Lung (tissue), 12 donors: Measurements from ENCODE around the gene THOC2. TPM values are rescaled to one million over a fixed set of nuclear protein-coding genes. Genes with fewer than 3 reads are reported as not detected.
"Not testable (repeated sequence)": the region's sequence is repeated elsewhere in the genome, so short reads cannot be mapped to it uniquely, and the experiment has no call there.

ENCODE experiments used
- ATAC-seq: fragments of 200-7000 bp; cut with Tn5 transposase; one replicate; pipeline ENCODE4 v1.9.1; 2020; ENCODE audit warnings: moderate number of reproducible peaks; ENCODE audit not compliant: insufficient read depth, low FRiP score
- DNase-seq, 3 donors: peaks; one replicate each; pipeline ENCODE4 v3.0.0-alpha.2; 2013 to 2017
- H3K27ac ChIP-seq, 2 donors: one replicate each; pipeline ENCODE4 v1.5.1; 2013; ENCODE audit warnings: mild to moderate bottlenecking in 2 of 2, moderate library complexity in 2 of 2, control low read depth in 1 of 2, inconsistent platforms in 1 of 2, low read depth in 1 of 2, low read length in 1 of 2
- H3K27me3 ChIP-seq, 3 donors: one replicate each; pipeline ENCODE4 v1.5.1; 2013; ENCODE audit warnings: low read length in 2 of 3; ENCODE audit not compliant: control insufficient read depth in 3 of 3, insufficient read depth in 3 of 3
- H3K36me3 ChIP-seq, 4 donors: one replicate each; pipeline ENCODE4 v1.5.1; 2013; ENCODE audit warnings: low read length in 4 of 4, mild to moderate bottlenecking in 1 of 4, moderate library complexity in 1 of 4; ENCODE audit not compliant: control insufficient read depth in 4 of 4, insufficient read depth in 4 of 4
- H3K4me1 ChIP-seq, 5 donors: one replicate each; pipeline ENCODE4 v1.5.1; 2013; ENCODE audit warnings: low read length in 5 of 5, mild to moderate bottlenecking in 2 of 5, moderate library complexity in 1 of 5; ENCODE audit not compliant: control insufficient read depth in 5 of 5, insufficient read depth in 5 of 5
- H3K4me3 ChIP-seq: one replicate; pipeline ENCODE4 v1.5.1; 2013; ENCODE audit warnings: mild to moderate bottlenecking, control low read depth, moderate library complexity
- H3K9ac ChIP-seq, 2 donors: one replicate each; pipeline ENCODE4 v1.5.1; 2013; ENCODE audit warnings: low read length in 2 of 2, control low read depth in 1 of 2; ENCODE audit not compliant: insufficient read depth in 1 of 2
- H3K9me3 ChIP-seq, 4 donors: one replicate each; pipeline ENCODE4 v1.5.1; 2013; ENCODE audit warnings: low read length in 3 of 4, mild to moderate bottlenecking in 1 of 4, moderate library complexity in 1 of 4; ENCODE audit not compliant: control insufficient read depth in 4 of 4, insufficient read depth in 3 of 4
- WGBS, 2 donors: extraction: QIAGEN DNeasy Blood & Tissue Kit; methylation state at CpG; one replicate each; pipeline ENCODE4 v1.1.7; 2013; 5-methylcytosine and 5-hydroxymethylcytosine counted together
- polyA plus RNA-seq, 2 donors: library from polyadenylated mRNA; stranded (reverse); fragments of 200-250 nt; gene quantifications; one replicate each; pipeline ENCODE4 v1.2.1, GENCODE V29; 2013
- total RNA-seq, 2 donors: library from RNA; depleted of rRNA in 1 of 2; stranded (reverse); fragments of >200 nt in 1 of 2; gene quantifications; one replicate each; pipeline ENCODE4 v1.2.1, GENCODE V29; 2014 to 2021
- TF ChIP-seq, protein P1 (sequence below): IDR thresholded peaks from 2 replicates; pipeline ENCODE4 v1.5.1; 2012; ENCODE audit warnings: mild to moderate bottlenecking; ENCODE audit errors: control extremely low read depth, extremely low read depth
- donor health status: control.
- donor health status: control.
- donor health status: Bipolar disorder and iron deficiency.
- donor health status: healthy.
- donor health status: DM: yes; HTN: yes; CAD: no.

The THOC2 gene
- total and polyA plus RNA-seq, 4 donors = 25.9 to 224 (median 71.7) TPM

GRCh38 chrX:123648811-123649181 lies 84.1 kb downstream of the THOC2 start:
- H3K27me3 ChIP-seq, H3K36me3 ChIP-seq, H3K9me3 ChIP-seq, ATAC-seq, H3K4me3 ChIP-seq, H3K9ac ChIP-seq, H3K27ac ChIP-seq, H3K4me1 ChIP-seq: not testable (repeated sequence)
- peak in 1 of 3 donors; percentile 12 for DNase-seq
- WGBS, 2 donors = 61 to 75% methylated on average over 6 of the region's 6 CpGs

GRCh38 chrX:123648028-123648810 lies 84.6 kb downstream of the THOC2 start:
- Histone ChIP-seq H3K9me3 (no peaks in the 10 kb centered on the region), H3K27ac (peak overlapping the region in 1 of 2 donors; percentile 43), H3K4me3 (no peak overlapping the region), H3K9ac (no peak overlapping the region), H3K27me3 (no peaks in the 10 kb centered on the region), H3K4me1 (peaks cover 0 to 3% (median 0%) of the 10 kb centered on the region in 5 donors), H3K36me3 (no peaks in the 10 kb centered on the region)
- 51 to 74% methylated on average over 20 of the region's 20 CpGs for WGBS, 2 donors
- peak; percentile 76 to 82 (median 79) for DNase-seq
- peak; percentile 47 for ATAC-seq
- TF ChIP-seq, protein P1, sequence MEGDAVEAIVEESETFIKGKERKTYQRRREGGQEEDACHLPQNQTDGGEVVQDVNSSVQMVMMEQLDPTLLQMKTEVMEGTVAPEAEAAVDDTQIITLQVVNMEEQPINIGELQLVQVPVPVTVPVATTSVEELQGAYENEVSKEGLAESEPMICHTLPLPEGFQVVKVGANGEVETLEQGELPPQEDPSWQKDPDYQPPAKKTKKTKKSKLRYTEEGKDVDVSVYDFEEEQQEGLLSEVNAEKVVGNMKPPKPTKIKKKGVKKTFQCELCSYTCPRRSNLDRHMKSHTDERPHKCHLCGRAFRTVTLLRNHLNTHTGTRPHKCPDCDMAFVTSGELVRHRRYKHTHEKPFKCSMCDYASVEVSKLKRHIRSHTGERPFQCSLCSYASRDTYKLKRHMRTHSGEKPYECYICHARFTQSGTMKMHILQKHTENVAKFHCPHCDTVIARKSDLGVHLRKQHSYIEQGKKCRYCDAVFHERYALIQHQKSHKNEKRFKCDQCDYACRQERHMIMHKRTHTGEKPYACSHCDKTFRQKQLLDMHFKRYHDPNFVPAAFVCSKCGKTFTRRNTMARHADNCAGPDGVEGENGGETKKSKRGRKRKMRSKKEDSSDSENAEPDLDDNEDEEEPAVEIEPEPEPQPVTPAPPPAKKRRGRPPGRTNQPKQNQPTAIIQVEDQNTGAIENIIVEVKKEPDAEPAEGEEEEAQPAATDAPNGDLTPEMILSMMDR = no peak

GRCh38 chrX:123647244-123647643 lies 85.6 kb downstream of the THOC2 start:
- WGBS, 2 donors = 90 to 96% methylated on average over 4 of the region's 4 CpGs
- Histone ChIP-seq H3K27ac (no peak overlapping the region), H3K9me3 (no peaks in the 10 kb centered on the region), H3K4me3 (no peak overlapping the region), H3K36me3 (no peaks in the 10 kb centered on the region), H3K9ac (no peak overlapping the region), H3K4me1 (peaks cover 0 to 3% (median 0%) of the 10 kb centered on the region in 5 donors), H3K27me3 (no peaks in the 10 kb centered on the region)
- ATAC-seq (no peak), DNase-seq (no peak)
- TF ChIP-seq, protein P1 = no peak

DNA sequence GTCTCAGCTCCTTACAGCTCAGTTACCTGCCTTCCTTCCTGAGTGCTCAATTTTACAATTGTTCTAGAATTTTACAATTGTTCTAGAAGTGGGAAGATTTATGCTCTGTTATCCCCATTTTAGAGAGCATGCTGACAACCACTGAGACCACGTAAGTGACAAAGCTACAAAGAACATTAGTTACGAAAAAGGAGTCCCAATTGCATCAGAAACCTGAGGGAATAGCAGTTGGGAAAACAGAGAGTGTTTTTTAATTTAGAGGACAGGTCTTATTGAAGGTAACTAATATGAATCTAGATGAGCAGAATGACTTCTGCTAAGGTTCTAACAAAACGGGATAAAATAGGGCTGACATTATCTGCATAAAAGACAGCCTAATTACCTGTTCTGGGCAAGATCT lies 103.3 kb downstream of the THOC2 start:
- WGBS, 2 donors = 85 to 94% methylated on average over 3 of the region's 3 CpGs
- TF ChIP-seq, protein P1 = no peak

More for the DNA sequence above, 103.3 kb downstream of the THOC2 start:
- peaks cover 0 to 8% (median 4%) of the 10 kb centered on the region in 4 donors for H3K36me3 ChIP-seq
- ATAC-seq (no peak), DNase-seq (no peak)
- no peaks in the 10 kb centered on the region for H3K4me1 ChIP-seq
- H3K27ac ChIP-seq = no peak overlapping the region
- H3K9me3 ChIP-seq = no peaks in the 10 kb centered on the region
- H3K4me3 ChIP-seq = no peak overlapping the region
- H3K27me3 ChIP-seq = no peaks in the 10 kb centered on the region
- H3K9ac ChIP-seq = no peak overlapping the region
